Left kidney (tissue), 2 donors: Measurements from ENCODE around the gene CDH12. TPM values are rescaled to one million over a fixed set of nuclear protein-coding genes. Genes with fewer than 3 reads are reported as not detected.
"Not testable (repeated sequence)": the region's sequence is repeated elsewhere in the genome, so short reads cannot be mapped to it uniquely, and the experiment has no call there.

ENCODE experiments used
- DNase-seq: peaks from one replicate; pipeline ENCODE4 v3.0.0-alpha.2; 2013
- polyA plus RNA-seq: library from polyadenylated mRNA; unstranded; fragments of 120-200 nt; gene quantifications from one replicate; pipeline ENCODE4 v1.2.1, GENCODE V29; 2013; ENCODE audit not compliant: insufficient read length

CDH12 gene
- polyA plus RNA-seq, 1 donor = 7.5 TPM

DNA sequence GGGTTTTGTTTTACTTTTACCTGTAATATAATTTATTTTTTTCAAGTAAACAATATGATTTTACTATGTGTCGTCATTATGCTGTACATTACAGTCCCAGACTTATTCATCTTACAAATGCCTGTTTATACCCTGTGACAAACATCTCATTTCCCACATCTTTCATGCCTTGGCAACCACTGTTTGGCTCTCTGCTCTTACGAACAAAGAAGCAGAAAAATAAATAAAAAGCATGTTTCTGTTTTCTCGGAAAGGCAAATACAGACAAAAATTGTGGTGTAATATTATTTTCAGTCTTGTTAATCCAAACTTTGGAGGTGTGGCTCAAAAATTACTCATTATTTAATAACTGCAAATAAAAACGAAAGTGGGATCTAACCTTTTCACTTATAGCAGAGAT lies 393.0 kb downstream of the CDH12 start:
- no peak for DNase-seq

DNA sequence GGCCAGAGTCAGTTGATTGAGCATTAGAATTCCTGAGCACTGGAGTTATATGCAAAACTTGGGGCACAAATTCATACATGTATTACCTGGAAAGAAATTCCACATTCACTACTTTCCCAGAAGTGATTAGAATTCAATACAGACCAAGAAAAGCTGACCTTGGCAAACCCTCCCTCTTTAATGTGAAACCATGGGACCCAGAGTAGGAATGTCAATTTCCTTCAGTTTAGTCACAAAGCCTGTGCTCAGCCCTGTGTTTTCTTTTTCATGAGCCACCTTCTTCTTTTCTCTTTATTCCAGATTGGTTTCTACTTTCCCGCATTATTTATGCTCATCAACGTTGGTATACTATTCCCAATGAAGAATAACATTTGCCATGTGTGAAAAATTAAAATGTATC lies 420.2 kb downstream of the CDH12 start:
- DNase-seq = no peak

DNA sequence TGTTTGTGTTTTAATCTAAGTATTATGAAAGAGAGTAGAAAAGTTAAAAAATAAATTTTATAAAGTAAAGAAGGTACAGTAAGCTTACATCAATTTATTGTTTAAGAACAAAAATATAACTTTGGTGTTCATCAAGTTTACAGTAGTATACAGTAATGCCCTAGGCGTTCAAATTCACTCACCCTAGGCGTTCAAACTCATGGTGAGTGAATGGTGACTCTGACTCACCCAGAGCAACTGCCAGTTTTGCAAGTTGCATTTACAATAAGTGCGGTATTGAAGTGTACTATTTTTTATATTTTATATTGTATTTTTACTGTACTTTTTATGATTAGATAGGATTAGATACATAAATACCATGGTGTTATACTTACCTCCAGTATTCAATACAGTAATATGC lies 421.3 kb downstream of the CDH12 start:
- DNase-seq = no peak

DNA sequence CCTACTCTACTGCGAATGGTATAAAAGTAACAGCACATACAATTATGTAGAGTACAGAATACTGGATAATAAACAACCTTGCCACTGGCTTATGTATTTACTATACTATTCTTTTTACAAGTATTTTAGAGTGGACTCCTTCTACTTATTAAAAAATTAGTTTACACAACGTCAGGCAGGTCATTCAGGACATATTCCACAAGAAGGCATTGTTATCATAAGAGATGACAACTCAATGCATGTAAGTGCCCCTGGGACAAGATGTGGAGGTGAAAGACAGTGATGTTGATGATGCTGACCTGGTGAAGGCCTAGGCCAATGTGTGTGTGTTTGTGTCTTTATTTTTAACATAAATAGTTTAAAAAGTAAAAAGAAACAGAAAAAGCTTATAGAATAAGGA lies 421.7 kb downstream of the CDH12 start:
- DNase-seq = no peak

DNA sequence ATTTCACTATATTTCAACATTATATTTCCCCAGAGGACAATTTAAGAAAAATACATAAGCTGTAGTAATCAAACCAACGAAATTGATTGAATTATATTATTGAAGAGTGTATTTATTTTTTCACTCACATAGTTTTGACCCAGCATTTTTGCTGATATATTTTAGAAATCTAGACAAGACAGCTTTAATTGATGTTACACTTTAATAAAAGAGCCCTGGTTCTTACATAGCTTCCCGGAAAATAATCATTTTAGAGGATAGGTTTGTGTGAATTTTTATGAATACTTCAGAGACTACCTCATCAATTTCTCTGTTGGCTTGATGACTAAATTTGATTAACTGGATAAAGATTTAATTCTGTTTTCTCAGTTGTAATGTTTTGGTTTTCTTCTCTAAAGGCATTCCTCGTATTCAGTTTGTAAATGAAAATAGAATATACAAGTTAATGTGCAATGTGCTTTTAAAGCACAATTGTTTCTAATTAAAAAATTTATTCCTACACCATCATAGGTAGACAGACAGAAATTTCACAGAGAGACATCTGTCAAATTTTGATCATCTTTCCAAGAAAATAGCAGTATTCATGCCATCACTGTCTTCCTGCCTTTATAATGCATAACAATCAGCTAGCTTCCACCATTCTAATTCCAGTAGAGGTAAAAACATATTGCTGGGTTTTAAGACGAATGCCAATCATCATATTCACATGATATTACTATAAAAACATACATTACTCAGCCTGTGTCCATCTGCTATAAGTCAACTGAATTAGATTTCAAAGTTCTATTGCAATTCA lies 441.4 kb downstream of the CDH12 start:
- no peak for DNase-seq

DNA sequence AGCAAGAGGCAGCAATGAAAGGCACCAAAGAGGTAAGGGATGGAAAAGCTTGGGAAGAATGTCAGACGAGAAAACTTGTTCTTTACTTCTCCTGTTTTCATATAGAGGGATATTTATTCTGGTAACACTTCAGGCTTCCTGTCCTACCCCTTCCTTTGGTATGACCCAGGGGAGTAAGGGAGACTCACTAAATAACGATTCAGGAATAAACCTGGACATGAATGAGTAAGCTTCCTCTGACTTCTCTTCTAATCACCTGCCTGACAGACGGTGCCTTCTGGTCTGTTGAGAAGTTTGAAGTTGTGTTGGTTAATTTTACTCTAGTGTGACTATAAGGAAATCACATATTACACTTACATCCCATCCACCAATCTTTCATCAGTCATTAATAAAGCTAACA lies 461.2 kb downstream of the CDH12 start:
- no peak for DNase-seq

DNA sequence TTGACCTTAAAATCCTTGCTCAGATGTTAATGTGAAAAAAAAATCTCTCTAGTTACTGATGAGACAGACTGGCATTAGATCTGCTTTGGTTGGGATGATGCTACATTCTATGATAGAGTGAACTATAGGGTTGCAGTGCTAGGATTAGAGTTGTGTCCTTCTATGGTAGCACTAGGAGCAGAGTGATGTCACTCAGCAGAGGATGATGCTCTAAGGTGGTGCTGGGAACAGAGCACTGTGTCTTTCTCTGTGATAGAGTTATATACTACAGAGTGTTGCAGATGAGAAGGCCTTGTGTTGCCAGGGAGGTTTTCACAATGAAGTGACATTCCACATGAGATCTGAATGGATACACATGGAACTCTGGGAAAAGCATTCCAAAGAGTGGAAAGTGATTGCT lies 462.3 kb downstream of the CDH12 start:
- DNase-seq = no peak

DNA sequence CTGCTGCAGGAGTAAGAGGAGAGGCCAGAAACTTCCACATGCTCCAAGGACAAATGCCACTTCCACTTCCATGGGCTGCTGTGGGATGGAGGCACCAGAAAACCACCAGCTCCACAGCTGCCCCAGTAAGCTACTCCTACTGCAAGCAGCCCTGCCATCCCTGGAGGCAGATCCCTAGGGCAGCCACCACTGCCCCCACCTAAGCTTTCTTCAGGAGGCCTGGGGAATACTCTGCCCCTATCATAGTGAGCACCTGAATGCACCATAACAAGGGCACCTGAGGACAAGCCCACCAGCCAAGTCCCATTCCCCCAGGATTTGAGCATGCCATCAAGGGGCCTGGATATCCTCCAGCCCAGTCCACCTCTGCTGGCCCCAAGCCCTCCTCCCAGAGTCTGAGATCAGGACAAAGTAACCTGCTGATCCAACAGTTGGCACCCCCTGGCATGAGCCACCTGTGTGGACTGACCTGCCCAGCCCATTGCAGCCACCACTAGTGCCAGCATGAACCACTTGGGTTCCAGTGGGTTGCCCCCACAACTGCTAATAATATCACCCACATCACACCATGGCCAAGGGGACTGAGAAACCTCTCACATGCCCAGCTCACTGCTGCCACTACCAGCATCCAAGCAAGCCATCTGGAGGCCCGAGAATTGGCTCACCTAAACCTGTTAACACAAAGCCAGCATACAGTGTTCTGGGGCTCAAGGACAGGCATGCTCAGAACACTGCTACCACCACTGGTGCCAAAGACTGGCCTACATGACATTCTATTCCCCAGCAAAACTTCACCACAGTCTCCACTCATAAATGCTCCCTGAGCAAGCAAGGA lies 480.1 kb downstream of the CDH12 start:
- DNase-seq = no peak

DNA sequence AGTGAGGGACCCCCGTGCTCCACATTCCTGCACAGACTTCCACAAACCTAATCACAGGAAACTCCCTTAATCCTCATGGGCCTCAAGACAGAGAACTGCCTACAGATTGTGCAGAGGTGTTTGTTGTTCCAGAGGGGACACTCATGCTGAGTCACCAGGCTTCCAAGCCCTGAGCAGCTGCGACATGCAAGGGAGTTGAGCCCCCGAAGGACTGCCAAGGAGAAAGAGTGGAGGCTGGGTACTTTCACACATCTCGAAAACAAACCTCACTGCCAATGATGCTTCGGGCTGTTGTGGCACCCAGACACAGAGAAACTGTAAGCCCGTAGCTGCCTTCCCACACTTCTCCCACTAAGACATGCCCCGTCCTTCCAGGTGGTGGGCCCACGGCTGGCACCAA lies 480.8 kb downstream of the CDH12 start:
- no peak for DNase-seq

DNA sequence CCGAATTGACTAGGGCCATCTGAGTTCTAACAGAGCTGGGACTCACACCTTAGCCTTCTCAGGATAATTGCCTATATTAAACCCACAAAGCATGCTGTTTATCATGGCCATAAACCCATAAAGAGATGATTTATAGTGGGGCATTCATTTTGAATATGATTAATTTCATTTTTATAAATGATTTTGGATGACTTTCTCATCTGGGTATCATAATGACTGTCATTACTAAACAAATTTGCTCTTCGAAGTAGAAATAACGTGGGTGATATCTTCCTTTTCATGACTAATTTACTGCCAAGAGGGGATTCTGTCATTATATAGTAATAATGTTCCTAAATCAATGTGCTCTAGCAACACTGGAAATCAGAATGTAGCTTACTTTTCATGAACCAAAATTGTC lies 498.2 kb downstream of the CDH12 start:
- DNase-seq = no peak

DNA sequence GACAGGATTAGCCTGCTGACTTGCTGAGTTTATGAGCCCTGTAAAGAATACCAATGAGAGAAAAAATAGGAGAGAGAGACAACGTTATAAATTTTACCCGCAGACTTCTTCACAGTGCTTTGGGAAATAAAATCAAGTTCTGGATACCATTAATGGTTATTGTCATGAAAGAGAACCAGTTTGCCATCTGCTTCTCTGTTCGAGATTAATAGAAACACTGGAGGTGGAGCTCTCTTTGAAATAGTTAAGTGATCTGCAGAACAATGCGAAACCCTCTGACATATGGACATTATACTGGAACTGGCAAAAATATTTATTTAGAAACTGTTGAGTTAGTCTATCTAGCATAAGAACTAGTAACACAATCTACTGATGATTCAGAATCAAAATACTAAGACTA lies 500.7 kb downstream of the CDH12 start:
- DNase-seq = no peak

DNA sequence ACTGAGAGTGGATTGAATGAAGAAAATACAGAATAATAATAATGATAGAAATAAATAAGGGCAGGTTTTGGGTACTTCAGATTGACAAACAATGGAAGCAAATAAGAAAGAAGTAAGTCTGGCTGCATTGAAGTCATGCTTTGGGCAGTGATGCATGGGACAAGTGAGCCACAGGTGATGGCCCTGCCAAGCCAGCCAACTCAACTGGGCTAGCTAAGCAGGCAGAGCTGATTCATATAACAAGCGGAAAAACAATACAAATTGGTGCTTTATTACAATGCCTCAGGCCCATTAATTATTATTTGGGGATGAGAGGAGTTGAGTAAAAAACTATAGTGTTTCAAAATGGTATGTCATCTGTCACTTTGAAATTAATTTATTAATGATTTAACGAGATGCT lies 502.0 kb downstream of the CDH12 start:
- no peak for DNase-seq

DNA sequence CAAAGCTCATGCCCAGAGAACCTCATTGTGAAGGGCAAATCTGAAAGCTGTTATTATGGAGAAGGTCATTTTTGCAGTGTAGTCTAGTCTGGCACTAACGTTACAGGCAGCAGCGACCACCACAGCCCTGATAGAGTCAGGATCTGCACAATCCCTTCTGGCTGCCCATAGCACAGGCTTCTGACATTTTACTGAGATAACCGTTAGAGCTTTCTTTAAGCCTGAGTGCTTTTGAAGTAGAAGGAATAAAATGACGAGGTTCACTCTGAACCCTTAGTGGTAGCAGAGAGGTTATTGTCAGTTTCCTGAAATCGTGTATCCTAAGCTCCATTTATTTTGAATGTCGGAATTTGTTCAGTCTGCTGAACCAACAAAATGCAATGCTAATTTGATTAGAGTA lies 505.1 kb downstream of the CDH12 start:
- no peak for DNase-seq

DNA sequence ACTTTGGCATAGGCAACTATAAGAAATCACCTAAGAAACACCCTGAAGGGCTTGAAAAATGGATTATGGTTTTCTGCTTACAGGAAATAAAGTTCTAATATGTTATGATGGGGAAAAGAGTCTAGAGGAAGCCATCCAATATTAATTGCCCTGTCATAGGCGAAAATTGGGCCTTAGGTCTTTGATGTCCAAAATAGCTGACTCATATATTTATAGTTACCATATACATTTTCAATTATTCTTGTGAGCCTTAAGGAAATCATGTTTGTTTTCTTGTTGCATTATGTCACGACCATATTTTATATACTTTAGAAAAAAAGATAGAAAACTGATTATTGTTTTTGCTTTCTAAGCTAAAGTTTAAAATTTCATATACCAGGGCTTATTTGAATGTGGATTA lies 509.1 kb downstream of the CDH12 start:
- DNase-seq = no peak

DNA sequence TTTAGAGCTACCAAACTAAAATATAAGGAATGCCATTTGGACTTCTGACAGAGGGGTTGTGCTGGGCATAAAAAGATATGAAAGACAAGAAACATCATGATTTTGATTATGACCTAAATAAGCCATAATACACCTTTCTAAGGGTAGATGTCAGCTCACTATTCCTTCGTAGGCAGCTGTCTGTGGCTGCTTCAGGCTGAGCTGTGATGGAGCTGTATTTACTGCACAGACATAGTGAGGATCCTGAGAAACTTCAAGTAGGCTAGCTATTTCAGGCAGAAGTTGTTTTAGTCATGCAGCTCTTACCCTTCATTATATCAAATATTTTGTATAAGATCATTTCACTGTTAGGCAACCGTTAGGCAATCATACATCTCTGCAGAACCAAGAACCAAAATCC lies 511.7 kb downstream of the CDH12 start:
- no peak for DNase-seq

DNA sequence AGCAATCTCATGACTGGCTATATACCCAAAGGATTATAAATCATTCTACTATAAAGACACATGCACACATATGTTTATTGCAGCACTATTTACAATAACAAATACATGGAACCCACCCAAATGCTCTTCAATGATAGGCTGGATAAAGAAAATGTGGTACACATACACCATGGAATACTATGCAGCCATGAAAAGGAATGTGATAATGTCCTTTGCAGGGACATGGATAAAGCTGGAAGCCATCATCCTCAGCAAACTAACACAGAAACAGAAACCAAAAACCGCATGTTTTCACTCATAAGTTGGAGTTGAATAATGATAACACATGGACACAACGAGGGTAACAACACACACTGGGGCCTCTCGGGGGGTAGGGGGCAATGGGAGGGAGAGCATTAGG lies 520.2 kb downstream of the CDH12 start:
- not testable (repeated sequence) for DNase-seq

DNA sequence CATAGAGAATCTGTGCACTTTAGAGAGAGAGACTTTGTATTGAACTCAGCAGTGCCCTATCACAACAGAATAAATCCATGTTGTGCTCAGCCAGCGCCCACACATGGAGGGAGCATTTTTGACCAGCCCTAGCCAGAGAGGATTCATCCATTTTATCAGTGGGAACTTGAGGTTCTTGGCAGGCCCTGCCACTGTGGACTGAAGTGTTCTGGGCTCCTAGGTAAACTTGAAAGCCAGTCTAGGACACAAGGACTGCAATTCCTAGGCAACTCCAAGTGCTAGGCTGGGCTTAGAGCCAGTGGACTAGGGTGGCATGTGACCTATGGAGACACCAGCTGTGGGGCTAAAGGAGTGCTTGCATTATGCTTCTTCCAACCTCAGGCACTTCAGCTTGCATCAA lies 523.5 kb downstream of the CDH12 start:
- DNase-seq = no peak

DNA sequence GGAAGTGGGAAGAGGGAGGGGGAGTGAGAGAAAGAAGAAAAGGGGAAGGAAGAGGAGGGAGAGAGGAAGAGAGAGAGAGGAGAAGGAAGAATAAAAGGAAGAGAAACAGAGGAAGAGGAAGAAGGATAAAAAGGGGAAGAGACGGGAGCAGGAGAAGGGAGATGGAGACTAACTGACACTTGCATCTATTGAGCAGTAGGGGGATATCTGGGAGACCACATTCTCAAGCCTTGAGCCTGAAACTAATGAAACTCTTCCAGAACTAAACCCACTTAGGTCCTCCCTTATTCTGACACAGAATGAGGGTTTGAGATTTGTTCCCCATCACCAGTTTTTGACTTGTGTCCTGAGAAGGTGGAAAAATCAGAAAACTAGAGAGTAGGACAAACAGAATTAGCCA lies 533.3 kb downstream of the CDH12 start:
- no peak for DNase-seq

DNA sequence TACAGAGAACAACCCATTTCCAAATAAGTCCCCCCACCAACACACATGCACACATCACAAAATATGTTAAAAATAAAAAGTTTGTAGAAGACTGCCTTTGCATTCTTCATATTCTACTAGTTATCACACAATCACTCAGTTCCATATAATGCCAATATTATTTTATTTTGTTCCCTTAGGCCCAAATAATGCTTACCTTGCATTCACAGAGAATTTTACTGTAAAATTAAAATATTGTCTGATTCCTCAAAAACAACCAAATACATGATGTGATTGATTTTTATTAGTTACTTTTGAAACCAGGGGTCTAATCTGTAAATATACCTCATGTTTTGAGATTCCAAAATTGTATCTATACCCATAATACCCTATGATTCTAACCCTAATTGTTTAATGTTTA lies 536.9 kb downstream of the CDH12 start:
- no peak for DNase-seq

DNA sequence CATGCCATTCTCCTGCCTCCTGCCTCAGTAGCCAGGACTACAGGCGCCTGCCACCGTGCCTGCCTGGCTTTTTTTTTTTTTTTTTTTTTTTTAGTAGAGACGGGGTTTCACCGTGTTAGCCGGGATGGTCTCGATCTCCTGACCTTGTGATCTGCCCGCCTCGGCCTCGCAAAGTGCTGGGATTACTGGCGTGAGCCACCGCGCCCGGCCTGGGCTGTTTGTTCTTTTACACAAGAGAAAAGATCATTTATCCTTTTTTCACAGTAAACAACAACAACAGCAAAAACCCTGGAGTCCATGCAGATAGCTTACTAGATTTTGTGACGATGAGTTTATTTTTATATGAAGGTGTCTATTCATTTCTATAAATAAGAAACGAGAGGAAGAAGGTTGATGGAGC lies 538.1 kb downstream of the CDH12 start:
- DNase-seq = not testable (repeated sequence)

DNA sequence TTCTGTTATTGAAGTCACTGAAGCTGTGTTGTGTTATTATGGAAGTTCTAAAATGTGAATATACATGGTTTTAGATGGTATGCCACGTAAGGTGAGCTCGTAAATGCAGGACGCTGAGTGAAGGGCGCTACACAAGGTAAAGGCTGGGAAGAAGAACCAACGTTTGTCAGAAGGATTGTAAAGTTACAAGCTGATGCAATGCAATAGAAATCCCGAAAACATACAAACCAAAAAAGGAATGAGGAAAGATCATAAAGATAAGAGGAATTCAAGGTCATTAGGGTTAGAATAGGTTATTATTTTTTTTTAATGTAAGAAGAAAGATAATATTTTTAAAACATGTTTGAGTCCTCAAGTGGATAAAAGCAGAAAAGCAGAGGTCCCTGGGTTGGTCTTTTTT lies 538.6 kb downstream of the CDH12 start:
- DNase-seq = no peak

DNA sequence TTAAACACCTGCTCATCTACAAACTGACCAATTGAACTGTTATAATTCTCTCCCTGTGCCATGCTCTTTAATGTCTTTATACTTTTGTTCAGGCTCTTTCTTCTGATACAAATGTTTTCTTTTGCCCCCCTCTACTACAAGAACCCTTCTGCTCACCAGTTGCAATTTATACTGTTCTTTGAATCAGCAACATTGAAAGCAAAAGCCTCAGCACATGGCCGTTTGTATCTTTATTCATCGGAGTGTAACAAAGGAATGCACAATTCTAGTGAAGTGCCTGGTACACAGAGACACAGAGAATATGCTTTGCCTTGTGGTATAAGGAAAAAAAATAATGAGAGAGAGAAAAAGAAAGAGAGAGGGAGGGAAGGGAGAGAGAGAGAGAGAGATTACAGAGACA lies 547.1 kb downstream of the CDH12 start:
- no peak for DNase-seq

DNA sequence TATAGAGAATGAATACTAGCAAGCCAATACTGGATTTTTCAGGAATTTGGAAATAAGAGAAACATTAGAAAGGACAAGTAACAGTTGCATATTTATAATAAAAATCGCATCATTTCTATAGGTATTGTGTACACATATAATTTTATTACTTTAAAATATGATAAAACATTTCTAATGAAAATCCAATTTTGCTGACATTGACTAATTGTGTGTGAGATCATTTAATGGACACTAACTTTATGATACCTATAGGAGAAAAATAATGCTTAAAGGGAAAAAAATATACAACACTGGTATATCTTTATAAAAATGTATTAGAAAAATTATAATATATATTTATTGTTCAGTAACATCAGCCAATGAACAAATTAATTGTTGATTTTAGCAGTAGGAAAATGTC lies 557.3 kb downstream of the CDH12 start:
- DNase-seq = no peak

DNA sequence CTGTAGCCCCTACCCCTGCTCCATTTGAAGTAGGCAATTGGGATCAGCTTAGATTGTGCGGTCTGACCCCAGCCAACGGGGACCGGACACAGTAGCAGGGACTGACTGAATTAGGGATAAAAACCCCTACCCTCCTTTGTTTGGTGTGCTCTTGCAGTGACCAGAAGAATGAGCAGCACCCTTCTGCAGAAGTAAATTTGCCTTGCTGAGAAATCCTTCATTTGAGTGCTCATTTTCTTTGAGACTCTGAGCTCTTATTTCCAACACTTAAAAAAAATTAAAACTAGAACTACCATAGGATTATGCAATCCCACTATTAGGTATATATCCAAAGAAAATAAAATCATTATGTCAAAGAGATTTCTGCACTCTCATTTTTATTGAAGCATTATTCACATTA lies 560.0 kb downstream of the CDH12 start:
- no peak for DNase-seq
